GM19463 (cell line): ENCODE measurements around the gene MLH1.
"Not testable (repeated sequence)": the region's sequence is repeated elsewhere in the genome, so short reads cannot be mapped to it uniquely, and the experiment has no call there.

Experiments
- ATAC-seq: cut with Tn5 transposase; IDR thresholded peaks from one replicate; pipeline ENCODE4 v1.9.1; 2021; ENCODE audit warnings: mild to moderate bottlenecking, moderate library complexity; ENCODE audit not compliant: unreplicated experiment

Gene MLH1

GRCh38 chr3:37031096-37031682, 37.9 kb downstream of the MLH1 start:
- no peak for ATAC-seq

- no peak for ATAC-seq
These were observed 39.6 kb downstream of the MLH1 start for GRCh38 chr3:37032961-37033360.

GRCh38 chr3:37037352-37037751, 44.0 kb downstream of the MLH1 start:
- ATAC-seq: no peak

- no peak for ATAC-seq
These were observed 46.0 kb downstream of the MLH1 start for GRCh38 chr3:37039161-37039846.

GRCh38 chr3:37040231-37040630, 46.9 kb downstream of the MLH1 start:
- no peak for ATAC-seq

- no peak for ATAC-seq
These were observed 48.4 kb downstream of the MLH1 start for GRCh38 chr3:37041546-37042195.

- not testable (repeated sequence) for ATAC-seq
These were observed 49.4 kb downstream of the MLH1 start for GRCh38 chr3:37042712-37043111.

GRCh38 chr3:37050282-37050681, 57.0 kb downstream of the MLH1 start:
- no peak for ATAC-seq

- ATAC-seq: no peak
These were observed 59.5 kb downstream of the MLH1 start for GRCh38 chr3:37052860-37053259.

GRCh38 chr3:37053337-37053736, 60.0 kb downstream of the MLH1 start:
- no peak for ATAC-seq

GRCh38 chr3:37053753-37054152, 60.4 kb downstream of the MLH1 start:
- no peak for ATAC-seq

- peak; percentile 77 for ATAC-seq
These were observed 61.1 kb downstream of the MLH1 start for GRCh38 chr3:37054370-37054769.

- ATAC-seq: not testable (repeated sequence)
These were observed 61.8 kb downstream of the MLH1 start for GRCh38 chr3:37055077-37055476.

GRCh38 chr3:37056826-37057225, 63.5 kb downstream of the MLH1 start:
- ATAC-seq: no peak

GRCh38 chr3:37058117-37058516, 64.8 kb downstream of the MLH1 start:
- no peak for ATAC-seq

GRCh38 chr3:37064747-37065146, 71.4 kb downstream of the MLH1 start:
- ATAC-seq: no peak

- ATAC-seq: no peak
These were observed 74.3 kb downstream of the MLH1 start for GRCh38 chr3:37067577-37067976.

- ATAC-seq: no peak
These were observed 74.7 kb downstream of the MLH1 start for GRCh38 chr3:37068031-37068430.

- no peak for ATAC-seq
These were observed 78.6 kb downstream of the MLH1 start for GRCh38 chr3:37071921-37072320.

GRCh38 chr3:37072892-37073291, 79.6 kb downstream of the MLH1 start:
- no peak for ATAC-seq

- ATAC-seq: no peak
These were observed 80.9 kb downstream of the MLH1 start for GRCh38 chr3:37074178-37074577.

GRCh38 chr3:37075955-37076354, 82.6 kb downstream of the MLH1 start:
- no peak for ATAC-seq
